DOHH2 (cell line): ENCODE data around the gene RAB4A.

Experiments
- H3F3A ChIP-seq: fragments of 200-600 bp; sonication (generic), shearing (Covaris generic); 2 replicates; pipeline ENCODE4 v1.6.0; 2016; ENCODE audit warnings: antibody characterized with exemption, mild to moderate bottlenecking; ENCODE audit not compliant: control insufficient read depth, insufficient read depth
- H3K27ac ChIP-seq: fragments of 200-600 bp; sonication (generic); 2 replicates; pipeline ENCODE4 v1.5.1; 2014; ENCODE audit warnings: low read depth, mild to moderate bottlenecking, low read length, moderate library complexity
- H3K27me3 ChIP-seq: fragments of 200-600 bp; sonication (generic); 2 replicates; pipeline ENCODE4 v1.6.1; 2014; ENCODE audit warnings: mild to moderate bottlenecking, low read length, mixed read lengths; ENCODE audit not compliant: control insufficient read depth
- H3K36me3 ChIP-seq: fragments of 200-600 bp; sonication (generic); 2 replicates; pipeline ENCODE4 v1.6.1; 2014; ENCODE audit warnings: mild to moderate bottlenecking, low read length, moderate library complexity, mixed read lengths; ENCODE audit not compliant: control insufficient read depth
- H3K4me1 ChIP-seq: fragments of 200-600 bp; sonication (generic); 2 replicates; pipeline ENCODE4 v1.6.1; 2014; ENCODE audit warnings: mild to moderate bottlenecking, low read length, mixed read lengths; ENCODE audit not compliant: control insufficient read depth
- H3K4me2 ChIP-seq: fragments of 200-600 bp; sonication (generic); 2 replicates; pipeline ENCODE4 v1.6.0; 2014; ENCODE audit warnings: mild to moderate bottlenecking, low read length, moderate library complexity
- H3K4me3 ChIP-seq: fragments of 200-600 bp; sonication (generic); 2 replicates; pipeline ENCODE4 v1.5.1; 2014; ENCODE audit warnings: mild to moderate bottlenecking, low read length, mixed read lengths
- H3K79me2 ChIP-seq: fragments of 200-600 bp; sonication (generic); 2 replicates; pipeline ENCODE4 v1.6.1; 2014; ENCODE audit warnings: mild to moderate bottlenecking, low read length, mixed read lengths; ENCODE audit not compliant: control insufficient read depth
- H3K9me2 ChIP-seq: fragments of 200-600 bp; sonication (generic); replicated peaks from 2 replicates; pipeline ENCODE4 v1.6.1; 2014; ENCODE audit warnings: mild to moderate bottlenecking, low read length, mixed read lengths; ENCODE audit not compliant: control insufficient read depth
- H3K9me3 ChIP-seq: fragments of 200-600 bp; sonication (generic); 2 replicates; pipeline ENCODE4 v1.6.1; 2014; ENCODE audit warnings: antibody characterized with exemption, low read length, mixed read lengths; ENCODE audit not compliant: control insufficient read depth, insufficient read depth
- H4K20me1 ChIP-seq: fragments of 200-600 bp; sonication (generic); 2 replicates; pipeline ENCODE4 v1.6.0; 2014; ENCODE audit warnings: low read depth, mild to moderate bottlenecking, antibody characterized with exemption, low read length, moderate library complexity; ENCODE audit not compliant: control insufficient read depth, insufficient read depth
- CTCF ChIP-seq: fragments of 200-600 bp; sonication (generic); IDR thresholded peaks from one replicate; pipeline ENCODE4 v1.5.1; 2014; ENCODE audit warnings: antibody characterized with exemption, mild to moderate bottlenecking, low read depth, low read length; ENCODE audit not compliant: poor library complexity, severe bottlenecking
- EZH2phosphoT487 ChIP-seq: fragments of 200-600 bp; sonication (generic); IDR thresholded peaks from 2 replicates; pipeline ENCODE4 v1.6.1; 2017; ENCODE audit warnings: borderline replicate concordance, mild to moderate bottlenecking, antibody characterized with exemption, low read length, moderate library complexity, mixed read lengths

RAB4A gene

GRCh38 chr1:229238231-229238630, 32.7 kb upstream of the RAB4A start:
- no peaks in the 10 kb centered on the region for H3K9me3 ChIP-seq
- no peak overlapping the region for H3K4me3 ChIP-seq
- H4K20me1 ChIP-seq = no peaks in the 10 kb centered on the region
- H3K9me2 ChIP-seq = no peaks in the 10 kb centered on the region
- TF ChIP-seq EZH2phosphoT487 = no peak
- TF ChIP-seq CTCF = no peak
- no peaks in the 10 kb centered on the region for H3K4me1 ChIP-seq
- no peaks in the 10 kb centered on the region for H3K36me3 ChIP-seq
- no peak overlapping the region for H3K4me2 ChIP-seq
- peaks cover 2% of the 10 kb centered on the region; the same call in 1 of the 2 replicates for H3K27me3 ChIP-seq
- H3F3A ChIP-seq = no peaks in the 10 kb centered on the region
- no peak overlapping the region for H3K27ac ChIP-seq
- no peaks in the 10 kb centered on the region for H3K79me2 ChIP-seq

GRCh38 chr1:229238674-229239415, 32.1 kb upstream of the RAB4A start:
- Histone ChIP-seq H3K4me1 (no peaks in the 10 kb centered on the region), H3K9me3 (no peaks in the 10 kb centered on the region), H3K9me2 (no peaks in the 10 kb centered on the region), H3K4me2 (no peak overlapping the region), H3F3A (no peaks in the 10 kb centered on the region), H3K4me3 (no peak overlapping the region), H3K27ac (no peak overlapping the region), H3K36me3 (no peaks in the 10 kb centered on the region), H3K79me2 (no peaks in the 10 kb centered on the region), H4K20me1 (no peaks in the 10 kb centered on the region), H3K27me3 (peaks cover 2% of the 10 kb centered on the region; the same call in 1 of the 2 replicates)
- TF ChIP-seq EZH2phosphoT487 = no peak
- no peak for TF ChIP-seq CTCF

GRCh38 chr1:229240532-229240931, 30.4 kb upstream of the RAB4A start:
- Histone ChIP-seq H3F3A (no peaks in the 10 kb centered on the region), H4K20me1 (no peaks in the 10 kb centered on the region), H3K4me1 (no peaks in the 10 kb centered on the region), H3K4me2 (no peak overlapping the region), H3K27ac (no peak overlapping the region), H3K36me3 (no peaks in the 10 kb centered on the region), H3K9me3 (no peaks in the 10 kb centered on the region), H3K27me3 (peaks cover 2% of the 10 kb centered on the region; the same call in 1 of the 2 replicates), H3K79me2 (no peaks in the 10 kb centered on the region), H3K4me3 (no peak overlapping the region), H3K9me2 (no peaks in the 10 kb centered on the region)
- TF ChIP-seq EZH2phosphoT487 (no peak), CTCF (no peak)
